Activated CD4-positive, alpha-beta T cell treated with anti-CD3 and anti-CD28 coated beads, Interleukin-2, Interleukin-4, amounts not matched to agents 100 ng/mL and 50 ng/mL, durations not matched to agents 16 hours and 8 hours (primary cell): Measurements from ENCODE around the gene IRX2.

Experiments used
- DNase-seq: peaks from one replicate; pipeline ENCODE4 v3.0.0-alpha.2; 2020; ENCODE audit warnings: low spot score

Gene IRX2

DNA sequence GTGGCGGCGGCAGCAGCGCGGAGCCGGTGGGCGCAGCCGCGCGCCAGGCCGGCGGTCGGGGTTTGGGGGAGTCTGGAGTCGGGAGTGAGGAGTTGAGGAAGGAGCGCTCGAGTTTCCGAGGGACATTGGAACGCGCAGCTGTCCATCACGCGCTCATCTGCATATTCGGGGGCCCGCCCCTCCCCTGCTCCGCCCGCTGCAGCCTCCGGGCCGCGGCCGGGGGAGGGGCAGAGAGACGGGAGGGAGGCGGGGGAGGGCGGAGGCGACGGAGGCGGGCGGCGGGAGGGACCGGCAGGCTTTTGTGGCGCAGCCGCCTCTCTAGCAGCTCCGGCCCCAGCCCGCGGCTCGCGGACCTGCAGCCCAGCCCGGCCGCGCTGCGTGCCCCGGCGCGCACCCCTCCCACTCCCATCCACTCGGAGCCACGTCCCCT lies at the start of gene IRX2:
TSS of gene IRX2 (minus strand) at position 86 of the 430 bp plus-strand sequence. CDS start 264 bp downstream, outside the sequence.
- DNase-seq, result no peak

DNA sequence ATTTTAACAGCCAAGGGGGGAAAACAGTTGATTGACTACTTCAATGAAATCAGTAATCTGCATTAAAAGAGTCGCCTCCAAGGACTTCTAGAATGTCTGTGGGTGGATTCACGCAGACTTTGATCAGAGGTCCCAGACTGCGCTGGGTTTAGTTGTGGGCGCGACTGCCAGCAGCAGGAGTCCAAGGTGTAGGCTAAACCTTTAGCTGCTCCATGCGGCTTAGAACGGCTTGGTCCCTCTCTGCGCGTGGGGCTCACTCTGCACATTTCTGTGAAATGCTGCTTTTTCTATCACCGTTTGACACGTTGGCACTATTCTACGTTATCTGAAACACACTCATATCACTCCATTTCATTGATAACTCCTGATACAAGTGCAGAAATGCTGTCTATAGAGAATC lies 48.6 kb upstream of the IRX2 start:
- DNase-seq, result no peak

DNA sequence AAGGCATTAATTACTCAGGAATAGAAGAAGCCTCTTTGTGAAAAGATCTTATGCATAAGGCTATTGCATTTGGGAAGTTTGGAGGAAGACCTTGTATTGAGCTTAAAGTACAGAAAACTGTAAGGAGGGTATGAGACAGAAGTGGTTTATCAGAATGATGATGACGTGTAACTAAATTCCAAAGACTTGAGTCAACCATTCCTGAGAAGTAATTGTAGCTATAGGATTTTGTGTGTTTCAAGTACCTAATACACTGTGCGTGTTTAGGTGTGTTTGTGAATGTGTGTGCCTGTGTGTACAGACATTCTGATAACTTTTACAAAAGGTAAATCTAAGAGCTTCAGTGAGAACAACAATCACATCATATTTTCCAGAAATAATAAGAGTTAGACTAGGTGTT lies 46.5 kb upstream of the IRX2 start:
- no peak for DNase-seq

DNA sequence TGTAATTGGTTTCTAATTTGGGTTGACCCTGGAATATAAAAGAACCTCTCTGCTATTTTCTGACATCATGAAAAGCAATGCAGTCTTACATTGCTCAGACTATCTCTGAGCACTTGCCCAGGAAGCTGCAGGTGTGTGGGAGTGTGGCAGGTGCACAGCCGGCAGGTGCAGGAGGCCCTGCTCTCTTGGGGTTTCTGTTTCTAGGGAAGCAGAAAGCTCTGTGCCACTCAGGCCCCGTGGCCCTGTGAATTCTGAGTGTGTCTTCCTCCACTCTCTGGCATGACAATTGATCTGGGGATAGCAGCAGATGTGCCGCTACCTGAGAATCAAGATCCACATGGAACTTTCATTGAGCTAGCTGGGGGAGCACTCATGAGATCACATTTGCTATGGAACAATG lies 45.7 kb upstream of the IRX2 start:
- no peak for DNase-seq

DNA sequence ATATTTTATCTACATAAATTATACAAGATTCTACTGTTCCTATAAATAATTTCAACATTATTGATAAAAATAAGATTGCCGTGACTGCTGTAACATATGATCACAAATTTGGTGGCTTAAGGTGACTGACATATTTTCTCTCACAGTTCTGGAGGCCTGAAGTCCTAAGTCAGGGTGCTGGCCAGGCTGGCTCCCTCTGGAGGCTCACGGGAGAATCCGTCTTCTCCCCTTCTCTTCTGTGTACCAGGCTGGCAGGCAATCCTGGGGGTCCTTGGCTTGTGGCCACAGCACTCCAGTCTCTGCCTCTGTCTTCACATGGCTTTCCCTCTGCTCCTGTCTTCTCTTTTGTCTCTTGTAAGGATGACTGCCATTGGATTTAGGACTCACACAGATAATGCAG lies 31.7 kb upstream of the IRX2 start:
- DNase-seq, result no peak

DNA sequence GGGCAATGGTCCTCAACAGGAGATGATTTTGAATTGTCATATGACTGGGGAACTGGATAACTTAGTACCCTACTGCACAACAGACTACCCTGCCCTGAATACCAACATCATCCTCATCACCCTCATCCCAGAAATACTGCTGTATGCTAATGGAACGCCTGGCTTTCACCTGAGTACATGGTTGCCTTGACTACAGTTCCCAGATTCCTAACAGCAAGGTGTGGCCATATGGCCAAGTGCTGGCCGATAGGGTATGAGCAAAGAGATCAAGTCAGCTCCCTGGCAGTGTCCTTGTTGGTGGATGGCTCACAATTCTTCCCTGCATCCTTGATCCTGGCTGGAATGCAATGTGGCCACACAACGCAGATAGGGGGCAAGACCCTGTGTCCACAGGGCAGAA lies 31.2 kb upstream of the IRX2 start:
- no peak for DNase-seq

DNA sequence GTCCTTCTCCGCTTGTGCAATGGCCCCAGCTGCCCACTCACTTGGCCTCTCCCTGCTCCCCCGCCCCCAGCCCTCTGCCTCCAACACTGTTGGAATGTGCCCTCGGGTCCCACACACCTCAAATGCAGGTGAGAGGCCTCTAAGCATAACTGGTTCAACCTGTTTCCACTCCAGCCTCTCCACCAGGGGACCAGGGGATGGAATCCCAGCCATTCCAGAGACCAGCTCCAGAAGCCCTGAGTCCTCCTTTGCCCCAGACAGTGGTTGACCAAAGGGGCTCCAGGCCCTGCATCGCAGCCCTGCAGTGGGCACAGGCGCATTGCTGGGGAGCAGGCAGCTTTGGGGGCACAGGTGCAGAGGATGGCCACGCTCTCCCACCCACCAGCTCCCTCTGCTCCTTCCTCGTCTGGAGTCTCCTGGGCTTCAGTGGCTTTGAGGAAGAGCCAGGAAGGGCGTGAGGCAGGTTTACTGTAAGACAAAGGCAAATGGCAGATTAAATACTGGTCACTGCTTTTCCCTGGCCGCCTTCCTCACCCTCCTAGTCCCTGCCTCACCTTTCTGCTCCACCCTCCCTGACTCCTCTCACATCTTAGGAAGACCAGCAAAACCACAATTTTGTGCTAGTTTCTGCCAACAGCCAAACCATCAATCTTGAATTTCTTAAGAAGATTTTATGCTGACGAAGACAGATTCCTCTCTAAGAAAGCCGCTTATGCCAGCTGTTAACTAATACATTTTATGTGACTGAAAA lies 29.1 kb upstream of the IRX2 start:
- no peak for DNase-seq

DNA sequence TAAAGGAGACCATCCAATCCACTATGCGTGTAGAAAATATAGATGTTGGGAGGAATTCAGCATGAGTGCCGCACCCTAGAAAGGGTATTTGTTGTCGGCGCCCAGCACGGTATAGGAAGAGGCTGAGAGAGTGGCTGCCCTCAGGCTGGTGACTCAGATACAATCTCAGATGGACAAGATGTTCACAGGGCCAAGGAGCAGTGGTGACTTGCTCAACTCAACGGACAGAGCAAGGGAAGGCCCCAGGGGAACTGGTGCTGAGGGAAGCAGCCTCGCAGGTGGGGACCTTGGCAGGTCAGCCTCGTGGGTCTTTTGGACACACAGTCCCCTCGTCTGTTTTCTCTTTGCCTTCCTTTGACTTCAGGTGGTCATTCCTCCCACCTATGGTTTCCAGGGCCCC lies 28.0 kb upstream of the IRX2 start:
- no peak for DNase-seq

DNA sequence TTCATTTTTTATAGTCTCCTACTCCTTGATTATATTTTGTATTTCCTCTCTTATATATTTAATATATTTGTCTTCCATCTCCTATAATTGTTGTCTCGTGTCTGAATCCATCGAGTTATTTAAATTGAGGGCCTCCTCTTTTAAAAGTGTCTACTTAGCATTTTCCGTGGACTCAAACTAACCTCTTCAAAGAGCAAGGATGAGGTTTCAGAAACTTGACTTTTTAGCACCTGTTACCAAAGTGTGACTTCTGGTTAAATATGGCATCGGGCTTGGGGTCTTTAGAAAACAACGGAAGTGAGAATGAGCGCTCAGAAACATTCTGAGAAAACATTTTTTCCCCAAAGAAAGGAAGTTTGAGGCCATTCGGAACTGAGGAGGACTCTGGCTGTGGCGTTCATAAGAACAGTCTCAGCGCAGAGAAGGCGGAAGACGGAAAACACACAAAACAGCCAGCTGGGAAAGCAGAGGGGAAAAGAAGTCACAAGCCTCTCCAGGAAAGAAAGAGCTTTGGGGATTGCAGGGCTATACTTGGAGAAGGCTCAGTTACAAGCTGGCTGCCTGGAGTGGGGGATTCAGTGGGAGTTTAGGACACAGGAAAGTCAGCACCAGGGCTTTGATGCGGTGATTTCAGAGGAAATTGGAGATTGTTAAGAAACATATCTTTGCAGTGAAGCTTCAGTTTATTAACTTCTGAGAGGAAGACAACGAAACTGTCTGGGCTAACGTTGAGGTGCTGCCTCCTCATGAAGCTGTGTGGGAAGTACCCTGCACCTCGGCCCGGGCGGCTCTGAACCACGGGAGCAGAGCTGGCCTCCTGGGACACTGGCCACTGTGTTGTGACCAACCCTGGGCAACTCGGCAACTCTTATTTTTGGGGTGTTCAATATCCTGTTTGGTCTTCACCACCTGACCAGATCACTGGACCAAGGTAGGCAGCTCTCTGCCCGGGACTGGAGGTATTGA lies 25.1 kb upstream of the IRX2 start:
- no peak for DNase-seq

DNA sequence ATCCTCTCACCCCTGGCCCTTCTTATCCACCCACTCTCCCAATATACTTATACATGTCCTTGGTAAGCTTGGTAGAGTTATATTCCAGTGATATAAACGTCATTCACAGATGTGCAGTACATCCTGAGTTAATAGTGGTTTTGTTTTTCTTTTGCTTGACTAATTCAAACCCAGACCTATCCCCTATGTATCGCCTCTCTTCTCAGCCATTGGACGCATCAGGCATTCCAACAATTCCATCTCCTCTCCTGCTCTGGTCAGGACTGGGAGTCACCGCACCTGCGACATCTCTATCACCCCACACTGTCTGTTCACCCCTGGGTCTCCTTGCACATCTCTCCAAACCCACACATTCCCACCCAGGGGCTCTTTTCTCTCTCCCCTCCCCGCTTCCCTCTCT lies 21.9 kb upstream of the IRX2 start:
- no peak for DNase-seq

DNA sequence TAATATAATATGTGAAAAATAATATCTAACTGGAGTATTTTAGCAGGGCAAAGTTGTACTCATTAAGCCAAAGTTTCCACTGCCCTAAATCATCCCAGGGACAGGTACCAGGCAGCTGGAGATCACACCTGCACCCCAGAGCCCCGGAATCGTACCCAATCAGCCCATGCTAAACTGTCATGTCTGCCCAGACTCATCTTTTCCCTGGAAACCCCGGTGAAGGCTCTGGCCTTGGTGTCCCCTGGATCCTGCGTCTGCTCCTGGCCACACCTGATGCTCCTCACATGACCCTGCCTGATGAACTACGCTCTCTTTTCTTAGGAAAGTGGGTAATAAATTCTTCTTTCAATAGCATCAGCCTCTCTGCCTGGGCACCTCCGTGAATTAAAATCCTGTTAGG lies 15.6 kb upstream of the IRX2 start:
- DNase-seq, result no peak

DNA sequence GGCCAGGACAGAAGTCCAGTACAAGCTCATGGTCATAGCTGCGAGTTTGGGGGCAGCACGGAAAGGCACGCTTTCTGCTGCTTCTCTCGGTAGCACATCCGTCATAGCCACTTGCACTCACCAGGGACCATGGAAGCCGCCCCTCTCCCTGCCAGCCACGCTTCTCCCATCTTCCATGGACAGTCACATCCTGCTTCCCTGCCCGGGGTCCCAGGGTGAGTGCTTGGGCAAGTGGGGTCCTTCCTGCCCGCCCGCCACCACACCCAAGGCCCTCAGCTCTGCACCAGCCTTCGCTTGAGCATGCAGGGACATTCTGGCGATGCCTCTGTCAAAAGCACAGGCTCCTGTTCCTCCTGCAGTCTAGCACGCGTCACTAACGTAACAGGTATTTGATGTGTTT lies 13.1 kb upstream of the IRX2 start:
- DNase-seq, result no peak

DNA sequence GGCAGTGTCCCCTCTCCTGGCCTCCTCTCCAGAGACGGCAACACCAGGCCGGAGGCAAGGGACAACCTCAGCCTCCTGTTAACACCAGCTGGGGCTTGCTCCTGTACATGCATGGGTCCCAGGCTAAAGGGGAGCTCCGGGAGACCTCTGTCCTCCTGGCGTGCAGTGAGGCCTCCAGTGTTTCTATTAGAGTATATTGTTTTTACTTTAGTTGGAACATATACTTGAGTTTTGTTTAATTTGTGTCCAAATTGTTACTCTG lies 12.0 kb upstream of the IRX2 start:
- DNase-seq, result no peak

DNA sequence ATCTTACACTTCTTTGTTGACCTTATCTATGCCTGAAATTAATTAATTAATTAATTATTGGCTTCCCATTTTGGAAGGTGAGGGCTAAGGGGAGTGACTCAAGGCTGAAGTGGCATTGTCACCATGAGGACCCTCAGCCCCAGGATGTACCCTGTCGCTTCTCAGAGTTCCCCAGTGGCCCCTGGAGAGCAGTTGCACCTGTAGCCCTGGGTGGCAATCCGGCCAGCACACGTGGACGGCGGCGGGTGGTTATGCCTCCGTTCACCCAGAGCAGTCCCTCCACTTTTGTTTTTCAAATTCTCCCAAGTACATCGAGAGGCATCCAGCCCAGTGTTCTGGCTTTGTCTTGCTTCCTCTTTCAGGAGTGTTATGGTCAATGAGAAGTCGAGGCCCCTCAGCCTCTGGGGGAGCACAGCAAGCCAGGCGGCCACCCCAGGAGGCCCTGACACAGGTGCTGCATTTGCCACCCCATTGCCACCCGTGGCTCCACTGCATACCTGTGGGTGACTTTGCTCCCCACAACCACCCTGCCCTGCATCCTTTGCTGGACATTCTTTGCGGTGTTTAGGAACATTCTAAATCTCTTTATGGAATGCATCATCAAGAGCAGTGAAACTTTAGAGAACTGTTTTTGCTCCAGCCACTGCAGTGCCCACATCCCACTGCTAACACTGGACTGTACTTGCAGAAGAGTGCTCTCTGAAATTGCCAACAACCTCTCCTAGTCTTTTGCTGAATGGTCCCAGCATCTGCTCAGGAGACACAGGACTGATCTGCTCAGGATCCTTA lies 11.5 kb upstream of the IRX2 start:
- DNase-seq, result no peak

DNA sequence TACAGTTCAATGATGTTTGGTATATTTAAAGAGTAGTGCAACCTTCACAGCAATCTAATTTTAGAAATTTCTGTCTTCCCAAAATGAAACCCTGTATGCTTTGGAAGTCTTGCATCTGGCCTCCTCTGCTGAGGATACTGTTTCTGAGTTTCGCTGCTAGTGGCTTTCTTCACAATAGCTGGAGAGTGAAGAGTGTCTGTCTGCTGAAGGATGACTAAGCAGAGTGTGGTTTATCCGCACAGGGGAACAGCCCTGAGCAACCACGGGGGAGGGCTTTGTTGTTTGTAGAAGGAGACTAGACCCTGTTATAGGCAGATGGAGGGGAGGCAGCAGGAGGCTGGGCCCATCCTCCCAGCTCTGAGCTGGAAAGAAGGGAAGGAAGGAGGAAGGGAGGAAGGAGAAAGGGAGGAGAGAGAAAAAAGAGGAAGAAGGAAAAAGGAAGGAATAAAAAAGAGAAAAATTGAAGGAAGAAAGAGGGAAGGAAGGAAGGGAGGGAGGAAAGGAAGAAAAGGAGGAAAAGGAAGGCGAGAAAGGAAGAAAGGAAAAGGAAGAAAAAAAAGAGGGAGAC lies 10.5 kb upstream of the IRX2 start:
- no peak for DNase-seq

DNA sequence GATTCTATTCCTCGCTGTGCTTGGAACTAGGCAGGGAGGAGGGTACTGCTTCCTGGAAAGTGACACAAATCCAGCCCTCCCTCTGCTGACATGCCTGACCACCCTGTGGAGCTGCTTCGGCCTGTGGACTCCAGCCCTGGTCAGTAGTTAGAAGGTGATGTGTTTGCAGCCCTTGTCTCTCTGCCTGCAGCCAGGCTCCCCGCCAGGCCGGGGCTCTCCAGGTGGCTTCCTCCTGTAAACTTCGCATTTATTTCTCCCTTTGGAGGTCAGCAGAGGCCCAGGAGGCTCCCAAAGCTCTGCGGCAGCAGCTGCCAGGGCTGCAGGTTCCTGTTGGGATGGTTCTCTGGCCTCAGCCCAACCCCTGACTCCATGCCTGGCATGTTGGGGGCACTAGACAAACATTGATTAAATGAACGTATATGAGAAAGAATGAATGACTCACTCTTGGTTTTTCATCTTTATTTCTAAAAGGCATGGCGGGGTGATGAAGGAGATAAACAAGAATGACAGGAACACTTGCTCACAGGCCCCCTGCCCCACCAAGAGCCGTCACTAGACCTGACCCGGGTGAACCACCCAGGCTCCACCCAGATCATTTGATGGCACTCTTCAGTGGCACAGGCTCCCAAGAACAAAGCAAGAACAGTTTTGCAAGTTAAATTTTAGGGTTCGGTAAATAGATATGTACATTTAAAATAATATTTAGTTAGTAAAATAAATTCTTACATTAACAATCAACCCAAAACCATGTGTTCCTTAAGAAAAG lies 8.4 kb upstream of the IRX2 start:
- DNase-seq, result no peak

DNA sequence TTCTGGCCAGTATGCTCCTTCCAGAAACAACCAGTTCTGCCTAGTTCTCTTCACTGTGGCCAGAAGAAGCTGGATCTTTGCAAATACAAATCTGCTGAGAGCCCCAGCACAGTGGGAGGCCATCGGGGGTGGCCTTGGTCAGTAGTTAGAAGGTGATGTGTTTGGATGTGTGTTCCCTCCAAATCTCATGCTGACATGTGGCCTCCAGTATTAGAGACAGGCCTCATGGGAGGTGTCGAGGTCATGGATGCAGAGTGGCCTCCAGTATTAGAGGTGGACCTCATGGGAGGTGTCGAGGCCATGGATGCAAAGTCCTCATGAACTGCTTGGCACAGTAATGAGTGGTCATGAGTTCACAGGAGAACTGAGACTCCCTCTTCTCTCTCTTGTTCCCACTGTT lies 7.6 kb upstream of the IRX2 start:
- no peak for DNase-seq

DNA sequence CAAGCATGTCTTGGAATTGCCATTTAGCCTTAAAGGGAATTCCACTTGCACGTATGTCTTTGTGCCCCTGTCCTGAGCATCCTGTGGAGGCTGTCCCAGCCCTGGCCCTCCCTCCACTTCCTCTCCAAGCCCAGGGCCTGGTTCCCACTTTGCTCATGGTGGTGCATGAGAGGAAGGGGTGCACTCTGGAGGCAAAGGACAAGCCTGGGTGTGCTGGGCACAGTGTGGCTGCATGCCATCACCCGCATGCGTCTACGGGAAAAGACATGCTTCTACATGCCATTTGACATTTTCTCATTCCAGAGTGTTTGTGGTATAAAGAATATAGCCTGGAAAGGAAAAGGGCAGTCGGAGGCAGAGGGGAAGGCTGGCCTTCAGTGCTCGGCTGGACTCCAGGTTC lies 7.2 kb upstream of the IRX2 start:
- DNase-seq, result no peak

DNA sequence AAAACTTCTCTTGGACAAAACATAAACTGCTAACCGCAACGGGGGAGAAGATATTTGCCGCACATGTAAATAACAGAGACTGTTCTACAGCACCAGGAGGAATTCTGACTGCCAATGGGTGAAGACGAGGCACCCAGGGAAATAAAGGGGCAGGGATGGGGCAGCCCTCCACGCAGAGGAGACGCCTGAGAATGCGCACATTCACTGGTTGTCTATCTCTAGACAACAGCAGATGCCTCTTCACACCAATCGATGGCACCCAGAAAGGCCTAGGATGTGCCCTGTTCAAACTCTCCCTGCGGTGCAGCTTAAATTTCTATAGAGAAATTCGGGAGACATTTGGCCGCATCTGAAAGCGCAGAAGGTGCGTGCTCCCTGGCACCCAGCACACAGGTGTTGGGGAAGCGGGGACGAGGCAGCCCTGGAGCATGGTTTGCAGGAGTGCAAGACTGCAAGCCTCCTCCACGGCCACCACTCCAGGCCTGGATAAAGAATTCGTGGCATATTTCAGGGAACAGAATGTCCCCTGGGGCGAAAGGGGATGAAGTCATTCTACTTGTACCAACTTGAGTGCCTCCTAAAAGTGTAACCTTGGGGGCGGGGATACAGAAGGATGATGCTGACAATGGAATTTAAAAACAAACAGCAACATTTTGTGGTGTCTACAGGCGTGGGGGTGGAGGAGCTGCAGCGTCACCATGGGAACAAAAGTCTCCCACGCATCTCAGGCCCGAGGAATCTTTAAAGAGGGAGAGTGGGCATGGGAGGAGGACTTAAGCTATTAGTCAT lies 6.3 kb upstream of the IRX2 start:
- no peak for DNase-seq

DNA sequence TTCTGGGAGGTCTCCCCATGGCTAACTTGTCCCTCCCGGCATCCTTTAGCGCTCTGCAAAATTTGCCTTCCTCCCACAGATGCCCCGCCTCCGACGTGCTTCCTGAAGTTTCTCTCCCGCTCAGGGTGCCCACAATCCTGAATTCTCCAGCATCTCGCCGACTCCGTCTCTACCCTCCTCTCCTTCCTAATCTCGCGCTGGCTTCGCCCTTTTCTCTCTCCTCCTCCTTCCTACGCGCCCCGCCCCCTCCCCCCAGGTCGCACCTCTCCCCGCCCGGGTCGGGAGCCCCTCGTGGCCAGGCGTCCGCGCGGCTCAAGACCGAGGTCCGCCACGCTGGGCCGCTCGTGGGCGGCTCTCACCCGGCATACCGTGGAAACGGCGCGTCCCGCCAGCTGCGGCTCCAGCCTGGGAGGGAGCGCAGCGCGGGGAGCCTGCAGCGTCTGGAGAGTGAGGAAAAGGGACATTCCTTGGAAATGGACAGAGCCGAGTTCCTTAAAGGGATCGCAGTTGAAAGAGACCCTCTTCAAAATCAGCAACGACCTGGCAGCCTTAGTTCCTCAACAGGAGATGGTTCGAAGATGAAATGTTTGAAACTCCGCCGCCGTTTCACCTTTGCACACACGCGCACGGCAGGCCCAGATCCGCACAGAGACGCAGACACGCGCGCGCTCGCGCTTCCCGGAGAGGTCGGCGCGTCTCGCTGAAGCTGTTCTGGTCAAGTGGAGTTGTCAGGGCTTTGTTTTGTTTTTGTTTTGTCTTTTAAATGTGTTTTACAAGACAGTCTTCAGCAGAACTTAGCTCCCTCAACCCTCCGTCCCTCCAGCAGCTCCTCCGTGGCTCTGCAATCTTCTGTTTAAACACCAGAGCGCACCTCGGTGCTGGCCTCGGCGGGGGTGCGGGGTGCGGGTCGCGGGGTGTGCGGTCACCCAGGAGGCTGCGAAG lies 5.0 kb upstream of the IRX2 start:
- DNase-seq, result no peak
